Measurements from ENCODE around the gene HSBP1L1. TPM values are rescaled to one million over a fixed set of nuclear protein-coding genes. Genes with fewer than 3 reads are reported as not detected.

Gene HSBP1L1
- polyA plus RNA-seq, 2 of the 4 experiments (the other 2 are of a cell fraction) = 17.7 to 19.1 TPM

DNA sequence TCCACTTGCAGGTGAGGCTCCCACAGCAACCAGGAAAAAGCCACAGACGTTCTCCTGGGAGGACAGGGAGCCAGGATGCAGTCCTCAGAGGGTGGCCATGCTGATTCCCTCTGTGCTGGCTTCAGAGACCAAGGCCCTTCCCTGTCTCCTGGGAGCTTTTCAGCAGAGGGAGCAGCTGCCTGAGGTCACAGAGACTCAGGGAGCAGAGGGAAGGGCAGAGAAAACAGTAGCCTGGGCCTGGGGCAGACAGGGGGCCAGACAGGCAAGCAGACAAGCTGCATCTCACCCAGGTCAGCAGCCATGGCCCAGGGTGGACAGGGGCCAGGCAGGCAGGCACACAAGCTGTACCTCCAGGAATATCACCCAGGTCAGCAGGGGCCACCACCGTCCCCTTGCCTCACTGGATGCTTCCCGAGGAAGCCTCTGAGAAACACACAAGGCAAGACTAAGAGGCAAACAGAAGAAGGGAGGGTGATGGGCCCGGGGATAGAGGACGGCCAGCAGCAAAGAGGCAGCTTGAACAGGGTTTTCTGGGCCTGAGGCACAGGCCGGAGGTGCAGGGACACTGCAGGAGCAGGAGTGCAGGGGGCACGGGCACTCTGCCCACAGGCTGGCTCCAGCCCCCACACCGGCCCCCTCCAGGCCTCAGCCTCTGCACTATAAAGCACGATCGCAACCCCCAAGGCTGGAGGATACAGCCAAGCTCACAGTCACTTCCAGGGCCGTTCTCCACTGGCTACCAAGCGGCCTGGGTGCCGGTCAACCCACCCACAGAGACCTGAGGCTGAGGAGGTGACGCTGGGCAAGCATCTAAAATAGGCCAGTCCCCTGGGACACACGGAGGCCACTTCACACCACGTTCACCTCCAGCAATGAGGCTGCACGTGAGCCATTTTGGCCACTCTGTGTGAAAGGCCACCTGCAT, 19.1 kb upstream of the HSBP1L1 start:
- ChIA-PET CTCF (no interaction called here), POLR2A (no interaction called here)
- WGBS (ENCODE audit: missing lambda C conversion rate) = 83% methylated on average over 15 of the region's 17 CpGs
- TF ChIP-seq MYC (IDR thresholded peaks at IDR 0.05; ENCODE audit: borderline replicate concordance, low read length) (no peak), FOSL2 (IDR thresholded peaks at IDR 0.05) (no peak), FOSL2 (CRISPR knock-in tag; IDR thresholded peaks at IDR 0.05) (no peak), EHMT2 (IDR thresholded peaks at IDR 0.05; ENCODE audit: low read depth) (no peak), ZFP36 (IDR thresholded peaks at IDR 0.05; ENCODE audit: borderline replicate concordance, partially characterized antibody) (no peak), TFCP2L1 (CRISPR knock-in tag; IDR thresholded peaks at IDR 0.05) (no peak), CEBPB (IDR thresholded peaks at IDR 0.05) (no peak), FOSB (CRISPR knock-in tag; IDR thresholded peaks at IDR 0.05) (no peak), ATOH8 (CRISPR knock-in tag; IDR thresholded peaks at IDR 0.05; ENCODE audit: low read depth) (no peak), HOXA7 (CRISPR knock-in tag; IDR thresholded peaks at IDR 0.05) (no peak), JUN (IDR thresholded peaks at IDR 0.05) (no peak), TP53 (CRISPR knock-in tag; IDR thresholded peaks at IDR 0.05) (no peak), PBX3 (IDR thresholded peaks at IDR 0.05) (no peak), POLR2AphosphoS2 (conservative IDR thresholded peaks at IDR 0.05; ENCODE audit: low read length) (no peak), MAFK (IDR thresholded peaks at IDR 0.05; ENCODE audit: partially characterized antibody) (no peak)
- H3K4me2 ChIP-seq = no peak overlapping the region
- H3K4me1 ChIP-seq = no peaks in the 10 kb centered on the region; the same call in 2 of the 3 replicates
- no peaks in the 10 kb centered on the region for H3K9me3 ChIP-seq
- no peak overlapping the region for H3K27ac ChIP-seq
- ATAC-seq (no peak), FAIRE-seq (no peak), DNase-seq (ENCODE audit: low read depth in 1 of 2, low spot score in 1 of 2) (no peak)
- H3K4me3 ChIP-seq = no peak overlapping the region

- ChIA-PET POLR2A (no interaction called here), CTCF (interaction anchor here (1.0 kb wide), 1 partner anchor 14 kb away, joined by 3 read pairs; no protein-coding TSS in a partner anchor)
- no peaks in the 10 kb centered on the region for H3K9me3 ChIP-seq
- H3K4me2 ChIP-seq = no peak overlapping the region
- ATAC-seq (no peak), FAIRE-seq (no peak), DNase-seq (ENCODE audit: low read depth in 1 of 2, low spot score in 1 of 2) (no peak)
- WGBS (ENCODE audit: missing lambda C conversion rate) = 89% methylated on average over 7 of the region's 14 CpGs
- no peaks in the 10 kb centered on the region; the same call in 2 of the 3 replicates for H3K4me1 ChIP-seq
- no peak for TF ChIP-seq CBX2 (IDR thresholded peaks at IDR 0.05; ENCODE audit: borderline replicate concordance, low read depth)
- TF ChIP-seq ZFP36 (IDR thresholded peaks at IDR 0.05; ENCODE audit: borderline replicate concordance, partially characterized antibody) = no peak
- no peak for TF ChIP-seq ZSCAN20 (CRISPR knock-in tag; IDR thresholded peaks at IDR 0.05)
- TF ChIP-seq FOSL2 (IDR thresholded peaks at IDR 0.05) = no peak
- TF ChIP-seq FOSL2 (CRISPR knock-in tag; IDR thresholded peaks at IDR 0.05) = no peak
- no peak for TF ChIP-seq JUN (IDR thresholded peaks at IDR 0.05)
- no peak overlapping the region for H3K4me3 ChIP-seq
- no peak overlapping the region for H3K27ac ChIP-seq
Measured at GRCh38 chr18:79947054-79947755, 17.2 kb upstream of the HSBP1L1 start.

- Histone ChIP-seq H3K4me2 (no peak overlapping the region), H3K4me1 (no peaks in the 10 kb centered on the region; the same call in 2 of the 3 replicates), H3K27ac (no peak overlapping the region), H3K4me3 (no peak overlapping the region), H3K9me3 (no peaks in the 10 kb centered on the region)
- no peak for ATAC-seq
- 91% methylated on average over 14 of the region's 15 CpGs for WGBS (ENCODE audit: missing lambda C conversion rate)
- no peak for DNase-seq (ENCODE audit: low read depth in 1 of 2, low spot score in 1 of 2)
- no peak for FAIRE-seq
- ChIA-PET POLR2A (no interaction called here), CTCF (no interaction called here)
- TF ChIP-seq HOXA7 (CRISPR knock-in tag; IDR thresholded peaks at IDR 0.05) = no peak
- no peak for TF ChIP-seq CHD2 (IDR thresholded peaks at IDR 0.05; ENCODE audit: low read length, partially characterized antibody)
- TF ChIP-seq, protein P1, sequence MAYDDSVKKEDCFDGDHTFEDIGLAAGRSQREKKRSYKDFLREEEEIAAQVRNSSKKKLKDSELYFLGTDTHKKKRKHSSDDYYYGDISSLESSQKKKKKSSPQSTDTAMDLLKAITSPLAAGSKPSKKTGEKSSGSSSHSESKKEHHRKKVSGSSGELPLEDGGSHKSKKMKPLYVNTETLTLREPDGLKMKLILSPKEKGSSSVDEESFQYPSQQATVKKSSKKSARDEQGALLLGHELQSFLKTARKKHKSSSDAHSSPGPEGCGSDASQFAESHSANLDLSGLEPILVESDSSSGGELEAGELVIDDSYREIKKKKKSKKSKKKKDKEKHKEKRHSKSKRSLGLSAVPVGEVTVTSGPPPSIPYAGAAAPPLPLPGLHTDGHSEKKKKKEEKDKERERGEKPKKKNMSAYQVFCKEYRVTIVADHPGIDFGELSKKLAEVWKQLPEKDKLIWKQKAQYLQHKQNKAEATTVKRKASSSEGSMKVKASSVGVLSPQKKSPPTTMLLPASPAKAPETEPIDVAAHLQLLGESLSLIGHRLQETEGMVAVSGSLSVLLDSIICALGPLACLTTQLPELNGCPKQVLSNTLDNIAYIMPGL (CRISPR knock-in tag; IDR thresholded peaks at IDR 0.05; ENCODE audit: borderline replicate concordance) = no peak
- no peak for TF ChIP-seq KDM5A (IDR thresholded peaks at IDR 0.05)
- TF ChIP-seq JUN (IDR thresholded peaks at IDR 0.05) = no peak
- no peak for TF ChIP-seq HOXB5 (CRISPR knock-in tag; IDR thresholded peaks at IDR 0.05)
- no peak for TF ChIP-seq ESRRA (IDR thresholded peaks at IDR 0.05; ENCODE audit: borderline replicate concordance, low read length)
- TF ChIP-seq NR3C1 (IDR thresholded peaks at IDR 0.05) = no peak
- TF ChIP-seq USF2 (IDR thresholded peaks at IDR 0.05) = no peak
- no peak for TF ChIP-seq ATOH8 (CRISPR knock-in tag; IDR thresholded peaks at IDR 0.05; ENCODE audit: low read depth)
- TF ChIP-seq EHF (CRISPR knock-in tag; IDR thresholded peaks at IDR 0.05) = no peak
- no peak for TF ChIP-seq BHLHE40 (IDR thresholded peaks at IDR 0.05; ENCODE audit: low read depth, low read length)
Measured at GRCh38 chr18:79947881-79948610, 16.4 kb upstream of the HSBP1L1 start.

Data from A549 (cell line).